GM18526 (cell line): ENCODE measurements around the gene PLPPR2.

Experiments used
- POLR2A ChIP-seq: IDR thresholded peaks from 3 replicates; pipeline ENCODE4 v1.6.1; 2011; ENCODE audit not compliant: insufficient read length; ENCODE audit errors: extremely low read depth

PLPPR2 gene

DNA sequence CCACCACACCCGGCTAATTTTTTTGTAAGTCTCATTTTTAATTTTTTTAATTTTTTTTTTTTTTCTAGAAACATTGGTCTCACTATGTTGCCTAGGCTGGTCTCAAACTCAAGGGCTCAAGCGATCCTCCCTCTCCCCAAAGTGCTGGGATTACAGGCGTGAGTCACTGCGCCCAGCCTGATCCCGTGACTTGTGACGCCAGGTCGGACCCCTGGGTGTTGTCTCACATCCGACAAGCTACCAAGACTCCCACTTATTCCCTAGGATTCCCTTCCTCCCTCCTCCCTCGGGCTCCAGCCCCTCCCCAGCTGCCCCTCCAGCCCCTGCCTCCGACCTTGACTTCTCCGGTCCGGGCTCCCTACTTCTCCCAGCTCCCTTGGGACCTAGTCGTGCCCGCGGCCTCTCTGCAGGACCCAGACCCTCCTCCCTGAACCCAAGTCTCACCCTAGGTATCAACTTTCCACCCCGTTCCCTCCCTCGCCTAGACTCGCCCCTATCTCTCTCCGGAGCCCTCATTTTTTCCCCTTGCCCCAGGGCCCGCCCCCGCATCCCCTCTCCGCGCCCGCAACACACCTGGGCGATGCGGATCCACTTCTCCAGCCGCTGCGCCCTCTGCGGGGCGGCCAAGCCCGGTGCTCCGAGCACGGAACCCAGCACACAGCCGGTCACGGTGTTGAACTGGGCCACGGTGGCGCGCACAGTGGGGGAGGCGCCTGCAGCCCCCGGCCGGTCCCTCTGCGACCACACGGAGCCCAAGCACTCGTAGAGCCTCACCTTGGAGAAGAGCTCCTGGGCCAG is 50.8 kb downstream of the PLPPR2 start:
- no peak for TF ChIP-seq POLR2A

GRCh38 chr19:11408591-11408990 is 53.4 kb downstream of the PLPPR2 start:
- TF ChIP-seq POLR2A = no peak

- no peak for TF ChIP-seq POLR2A
Measured at GRCh38 chr19:11410682-11411081, 55.5 kb downstream of the PLPPR2 start.

DNA sequence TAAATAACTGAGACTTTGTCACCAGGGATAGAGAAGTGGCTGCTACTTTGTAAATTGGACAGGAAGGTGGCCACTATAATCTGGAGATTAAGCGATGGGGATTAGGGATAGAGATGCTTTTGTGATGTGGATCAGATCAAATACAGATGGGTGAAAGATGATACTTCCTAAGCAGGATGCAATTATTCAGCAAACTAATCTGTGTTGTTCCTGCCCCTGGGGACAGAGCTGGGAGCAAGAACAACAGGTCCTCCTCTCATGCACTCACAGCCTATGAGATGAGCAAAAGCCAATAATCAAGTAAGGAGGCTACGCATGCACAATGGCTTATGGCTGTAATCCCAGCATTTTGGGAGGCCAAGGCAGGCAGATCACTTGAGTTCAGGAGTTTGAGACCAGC is 59.3 kb downstream of the PLPPR2 start:
- no peak for TF ChIP-seq POLR2A
